SU-DHL-6 (cell line): ENCODE results near the gene HEATR3.

ENCODE experiments used
- CTCF ChIP-seq: fragments of 200-600 bp; sonication (generic); IDR thresholded peaks from one replicate; pipeline ENCODE4 v1.5.1; 2017; ENCODE audit warnings: antibody characterized with exemption, mild to moderate bottlenecking, low read length, moderate library complexity; ENCODE audit not compliant: insufficient read depth, poor library complexity, severe bottlenecking
- EZH2phosphoT487 ChIP-seq: fragments of 200-600 bp; sonication (generic), shearing (Covaris generic); conservative IDR thresholded peaks from 2 replicates; pipeline ENCODE4 v1.6.1; 2018; ENCODE audit warnings: mild to moderate bottlenecking, antibody characterized with exemption, low read length, moderate library complexity, mixed read lengths

DNA sequence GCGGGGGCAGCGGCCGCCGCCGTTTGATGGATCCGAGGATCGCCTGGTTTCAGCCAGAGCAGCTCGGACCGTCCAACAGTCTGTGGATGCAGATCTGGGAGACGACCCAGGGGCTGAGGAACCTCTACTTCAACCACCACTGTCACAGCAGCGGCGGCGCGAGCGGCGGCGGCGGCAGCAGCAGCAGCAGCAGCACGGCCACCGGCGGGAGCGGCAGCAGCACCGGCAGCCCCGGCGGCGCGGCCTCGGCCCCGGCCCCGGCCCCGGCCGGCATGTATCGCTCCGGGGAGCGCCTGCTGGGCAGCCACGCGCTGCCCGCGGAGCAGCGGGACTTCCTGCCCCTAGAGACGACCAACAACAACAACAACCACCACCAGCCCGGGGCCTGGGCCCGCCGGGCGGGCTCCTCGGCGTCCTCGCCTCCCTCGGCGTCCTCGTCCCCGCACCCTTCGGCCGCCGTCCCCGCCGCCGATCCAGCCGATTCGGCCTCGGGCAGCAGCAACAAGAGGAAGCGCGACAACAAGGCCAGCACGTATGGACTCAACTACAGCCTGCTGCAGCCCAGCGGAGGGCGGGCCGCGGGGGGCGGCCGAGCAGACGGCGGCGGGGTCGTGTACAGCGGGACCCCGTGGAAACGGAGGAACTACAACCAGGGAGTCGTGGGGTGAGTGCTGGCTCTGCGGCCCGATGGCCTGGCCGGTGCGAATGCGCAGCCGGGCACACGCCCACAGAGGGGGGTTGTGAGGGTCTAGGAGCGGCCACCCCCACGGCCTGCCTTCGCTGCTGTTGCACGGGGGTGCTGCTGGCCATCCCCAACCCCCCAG, 88.0 kb downstream of the HEATR3 start:
- TF ChIP-seq CTCF = no peak
- no peak for TF ChIP-seq EZH2phosphoT487
